ENCODE results near the gene SLC5A8.

SLC5A8 gene

DNA sequence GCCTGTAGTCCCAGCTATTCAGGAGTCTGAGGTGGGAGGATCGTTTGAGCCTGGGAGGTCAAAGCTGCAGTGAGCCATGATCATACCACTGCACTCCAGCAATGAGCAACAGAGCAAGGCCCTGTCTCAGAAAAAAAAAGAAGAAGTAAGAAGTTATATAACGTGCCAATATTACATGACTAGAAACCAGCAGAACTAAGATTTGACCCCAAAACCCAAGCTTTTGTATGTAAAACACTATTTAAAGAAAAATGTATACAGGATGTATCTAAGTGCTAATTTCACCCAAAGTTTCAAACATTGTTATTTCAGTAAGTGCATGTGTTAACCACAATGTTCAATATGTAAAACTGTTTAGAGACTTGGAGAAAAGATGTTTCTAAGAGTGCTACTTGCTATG lies 94.7 kb downstream of the SLC5A8 start:
- no peaks in the 10 kb centered on the region for H3K27me3 ChIP-seq
- H3K9me3 ChIP-seq = no peaks in the 10 kb centered on the region; the same call in 1 of the 2 replicates
- H3K36me3 ChIP-seq = no peaks in the 10 kb centered on the region
- TF ChIP-seq, protein P1, sequence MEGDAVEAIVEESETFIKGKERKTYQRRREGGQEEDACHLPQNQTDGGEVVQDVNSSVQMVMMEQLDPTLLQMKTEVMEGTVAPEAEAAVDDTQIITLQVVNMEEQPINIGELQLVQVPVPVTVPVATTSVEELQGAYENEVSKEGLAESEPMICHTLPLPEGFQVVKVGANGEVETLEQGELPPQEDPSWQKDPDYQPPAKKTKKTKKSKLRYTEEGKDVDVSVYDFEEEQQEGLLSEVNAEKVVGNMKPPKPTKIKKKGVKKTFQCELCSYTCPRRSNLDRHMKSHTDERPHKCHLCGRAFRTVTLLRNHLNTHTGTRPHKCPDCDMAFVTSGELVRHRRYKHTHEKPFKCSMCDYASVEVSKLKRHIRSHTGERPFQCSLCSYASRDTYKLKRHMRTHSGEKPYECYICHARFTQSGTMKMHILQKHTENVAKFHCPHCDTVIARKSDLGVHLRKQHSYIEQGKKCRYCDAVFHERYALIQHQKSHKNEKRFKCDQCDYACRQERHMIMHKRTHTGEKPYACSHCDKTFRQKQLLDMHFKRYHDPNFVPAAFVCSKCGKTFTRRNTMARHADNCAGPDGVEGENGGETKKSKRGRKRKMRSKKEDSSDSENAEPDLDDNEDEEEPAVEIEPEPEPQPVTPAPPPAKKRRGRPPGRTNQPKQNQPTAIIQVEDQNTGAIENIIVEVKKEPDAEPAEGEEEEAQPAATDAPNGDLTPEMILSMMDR (IDR thresholded peaks at IDR 0.05; ENCODE audit: low read depth, low read length) = no peak
- no peak for DNase-seq
- no peak overlapping the region for H3K4me3 ChIP-seq (ENCODE audit: low read depth, low read length)
- H3K4me1 ChIP-seq = no peaks in the 10 kb centered on the region

DNA sequence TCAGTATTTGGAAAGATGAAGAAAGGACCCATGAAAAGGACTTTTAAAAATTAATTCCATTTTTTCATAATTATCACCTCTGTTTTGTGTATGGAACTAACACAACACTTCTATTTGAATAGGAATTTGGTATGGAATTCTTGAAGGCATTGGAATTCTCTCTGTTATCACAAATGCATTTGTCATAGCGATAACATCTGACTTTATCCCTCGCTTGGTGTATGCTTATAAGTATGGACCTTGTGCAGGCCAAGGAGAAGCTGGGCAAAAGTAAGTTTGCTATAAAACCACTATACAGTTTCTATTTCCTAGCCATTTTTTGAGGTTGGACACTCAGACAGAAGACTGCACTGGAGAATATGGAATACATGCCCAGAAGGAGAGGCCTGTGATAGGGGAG lies 98.6 kb downstream of the SLC5A8 start:
- no peaks in the 10 kb centered on the region for H3K27me3 ChIP-seq
- H3K9me3 ChIP-seq = no peaks in the 10 kb centered on the region; the same call in 1 of the 2 replicates
- TF ChIP-seq, protein P1 (IDR thresholded peaks at IDR 0.05; ENCODE audit: low read depth, low read length) = no peak
- DNase-seq = no peak
- no peak overlapping the region for H3K4me3 ChIP-seq (ENCODE audit: low read depth, low read length)
- H3K36me3 ChIP-seq = no peaks in the 10 kb centered on the region
- H3K4me1 ChIP-seq = no peaks in the 10 kb centered on the region

DNA sequence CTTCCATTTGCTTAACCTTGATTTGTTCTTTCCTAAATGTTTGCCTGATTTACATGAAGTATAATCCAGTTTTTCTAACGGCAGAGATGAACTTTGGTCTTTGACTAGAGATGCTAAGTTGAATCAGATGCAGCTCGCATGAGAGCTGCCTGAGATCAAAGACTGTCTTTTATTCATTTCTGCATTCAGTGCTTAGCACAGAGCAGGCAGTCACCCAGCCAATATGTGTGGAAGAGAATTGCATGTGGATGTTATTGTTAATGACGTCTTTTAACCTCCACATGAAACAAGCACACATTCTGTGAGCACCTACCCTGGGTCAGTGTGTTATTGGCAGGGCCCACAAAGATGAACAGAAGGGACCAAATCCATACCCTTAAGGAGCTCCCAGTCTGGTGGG lies 99.2 kb downstream of the SLC5A8 start:
- Histone ChIP-seq H3K4me3 (ENCODE audit: low read depth, low read length) (no peak overlapping the region), H3K9me3 (no peaks in the 10 kb centered on the region; the same call in 1 of the 2 replicates), H3K36me3 (no peaks in the 10 kb centered on the region), H3K27me3 (no peaks in the 10 kb centered on the region), H3K4me1 (no peaks in the 10 kb centered on the region)
- no peak for DNase-seq
- TF ChIP-seq, protein P1 (IDR thresholded peaks at IDR 0.05; ENCODE audit: low read depth, low read length) = no peak

DNA sequence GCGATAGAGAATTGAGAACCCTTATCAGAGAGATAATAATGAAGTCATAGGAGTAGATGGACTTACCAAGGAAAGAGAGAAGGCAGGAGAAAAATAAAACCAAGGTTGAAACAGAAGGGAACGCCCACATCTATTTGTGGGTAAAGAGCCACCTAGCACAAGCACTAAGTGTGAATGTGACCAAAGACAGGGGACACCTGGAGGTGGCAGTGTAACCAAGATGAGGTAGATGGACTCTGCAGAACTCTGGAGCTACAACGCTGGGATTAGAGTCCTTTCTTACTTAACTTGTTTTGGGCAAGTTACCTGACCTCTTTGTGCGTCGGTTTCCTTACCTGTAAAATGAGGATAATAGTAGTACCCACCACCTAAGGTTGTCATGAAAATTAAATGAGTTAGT lies 101.9 kb downstream of the SLC5A8 start:
- no peaks in the 10 kb centered on the region for H3K27me3 ChIP-seq
- no peak for DNase-seq
- no peaks in the 10 kb centered on the region for H3K36me3 ChIP-seq
- TF ChIP-seq, protein P1 (IDR thresholded peaks at IDR 0.05; ENCODE audit: low read depth, low read length) = no peak
- H3K4me3 ChIP-seq (ENCODE audit: low read depth, low read length) = no peak overlapping the region
- no peaks in the 10 kb centered on the region for H3K4me1 ChIP-seq
- no peaks in the 10 kb centered on the region for H3K9me3 ChIP-seq

DNA sequence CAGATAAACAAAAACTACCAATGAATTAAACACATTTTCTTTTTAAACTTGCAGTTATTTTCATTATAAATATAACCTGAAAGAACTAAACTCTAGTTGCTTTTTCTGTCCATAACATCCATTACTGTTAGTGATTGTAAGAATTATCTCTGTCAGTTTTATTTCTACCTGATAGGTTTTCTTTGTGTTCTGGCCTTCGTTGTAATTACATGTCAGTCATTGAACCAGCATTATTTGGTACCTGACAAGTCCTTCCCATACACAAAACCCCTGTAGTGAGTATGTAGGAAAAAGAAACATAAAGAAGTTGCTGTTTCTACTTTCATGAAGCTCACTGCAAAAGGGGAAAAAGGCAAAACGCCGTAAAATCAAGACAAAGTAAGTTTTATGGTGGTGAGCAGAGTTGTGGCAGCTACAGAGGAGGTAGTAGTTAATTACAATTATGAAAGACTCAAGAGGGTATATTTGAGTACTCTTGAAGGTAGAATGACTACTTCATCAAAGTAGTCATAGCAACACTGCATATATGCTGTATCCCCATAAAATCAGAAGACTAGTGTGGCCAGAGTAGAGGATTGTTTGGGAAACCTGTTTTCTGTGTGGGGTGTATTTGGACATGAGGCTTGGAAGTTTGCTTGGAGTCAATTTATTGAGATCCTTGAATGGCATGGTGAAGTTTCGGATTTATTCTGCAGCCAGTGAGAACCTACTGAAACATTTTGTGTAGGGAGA lies 102.8 kb downstream of the SLC5A8 start:
- Histone ChIP-seq H3K9me3 (no peaks in the 10 kb centered on the region), H3K4me3 (ENCODE audit: low read depth, low read length) (no peak overlapping the region), H3K36me3 (no peaks in the 10 kb centered on the region), H3K27me3 (no peaks in the 10 kb centered on the region), H3K4me1 (no peaks in the 10 kb centered on the region)
- no peak for DNase-seq
- TF ChIP-seq, protein P1 (IDR thresholded peaks at IDR 0.05; ENCODE audit: low read depth, low read length) = no peak

All from BE2C (cell line).